ENCODE measurements around the gene RGCC.

- TF ChIP-seq, protein P1, sequence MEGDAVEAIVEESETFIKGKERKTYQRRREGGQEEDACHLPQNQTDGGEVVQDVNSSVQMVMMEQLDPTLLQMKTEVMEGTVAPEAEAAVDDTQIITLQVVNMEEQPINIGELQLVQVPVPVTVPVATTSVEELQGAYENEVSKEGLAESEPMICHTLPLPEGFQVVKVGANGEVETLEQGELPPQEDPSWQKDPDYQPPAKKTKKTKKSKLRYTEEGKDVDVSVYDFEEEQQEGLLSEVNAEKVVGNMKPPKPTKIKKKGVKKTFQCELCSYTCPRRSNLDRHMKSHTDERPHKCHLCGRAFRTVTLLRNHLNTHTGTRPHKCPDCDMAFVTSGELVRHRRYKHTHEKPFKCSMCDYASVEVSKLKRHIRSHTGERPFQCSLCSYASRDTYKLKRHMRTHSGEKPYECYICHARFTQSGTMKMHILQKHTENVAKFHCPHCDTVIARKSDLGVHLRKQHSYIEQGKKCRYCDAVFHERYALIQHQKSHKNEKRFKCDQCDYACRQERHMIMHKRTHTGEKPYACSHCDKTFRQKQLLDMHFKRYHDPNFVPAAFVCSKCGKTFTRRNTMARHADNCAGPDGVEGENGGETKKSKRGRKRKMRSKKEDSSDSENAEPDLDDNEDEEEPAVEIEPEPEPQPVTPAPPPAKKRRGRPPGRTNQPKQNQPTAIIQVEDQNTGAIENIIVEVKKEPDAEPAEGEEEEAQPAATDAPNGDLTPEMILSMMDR (IDR thresholded peaks at IDR 0.05), result no peak
- no peak for TF ChIP-seq POLR2A (IDR thresholded peaks at IDR 0.05)
These were observed 3.2 kb upstream of the RGCC start for GRCh38 chr13:41454170-41454569.
